HL-60 (cell line): ENCODE data around the gene COL19A1.

Source experiments
- CTCF ChIP-seq: IDR thresholded peaks from one replicate; pipeline ENCODE4 v1.5.1; 2011; ENCODE audit warnings: low read length, control low read depth, inconsistent platforms; ENCODE audit not compliant: insufficient read depth
- POLR2AphosphoS5 ChIP-seq: IDR thresholded peaks from 2 replicates; pipeline ENCODE4 v1.6.1; 2012; ENCODE audit warnings: low read depth

- TF ChIP-seq POLR2AphosphoS5 = no peak
- no peak for TF ChIP-seq CTCF
These were observed 320.1 kb downstream of the COL19A1 start for GRCh38 chr6:70186461-70186860.
